ENCODE data around the gene GPC6.

DNA sequence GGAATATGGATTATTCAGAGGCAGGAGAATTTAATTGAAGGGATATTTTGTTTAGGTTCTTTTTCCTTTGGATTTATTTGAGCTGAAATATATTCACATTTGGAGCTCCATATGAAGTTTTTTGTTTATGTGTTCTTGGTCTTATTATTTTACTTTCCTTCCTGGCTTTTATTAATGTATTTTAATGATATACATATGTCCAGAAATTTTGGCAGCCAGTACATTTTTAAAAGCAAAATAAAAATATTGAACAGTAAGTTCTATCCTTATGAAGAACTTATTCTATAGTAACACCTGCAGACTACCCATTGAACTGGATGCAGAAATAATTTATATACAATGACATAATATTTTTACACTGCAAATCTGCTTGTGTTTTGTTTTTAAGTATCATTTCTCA, 323.6 kb downstream of the GPC6 start:
- TF ChIP-seq, protein P1, sequence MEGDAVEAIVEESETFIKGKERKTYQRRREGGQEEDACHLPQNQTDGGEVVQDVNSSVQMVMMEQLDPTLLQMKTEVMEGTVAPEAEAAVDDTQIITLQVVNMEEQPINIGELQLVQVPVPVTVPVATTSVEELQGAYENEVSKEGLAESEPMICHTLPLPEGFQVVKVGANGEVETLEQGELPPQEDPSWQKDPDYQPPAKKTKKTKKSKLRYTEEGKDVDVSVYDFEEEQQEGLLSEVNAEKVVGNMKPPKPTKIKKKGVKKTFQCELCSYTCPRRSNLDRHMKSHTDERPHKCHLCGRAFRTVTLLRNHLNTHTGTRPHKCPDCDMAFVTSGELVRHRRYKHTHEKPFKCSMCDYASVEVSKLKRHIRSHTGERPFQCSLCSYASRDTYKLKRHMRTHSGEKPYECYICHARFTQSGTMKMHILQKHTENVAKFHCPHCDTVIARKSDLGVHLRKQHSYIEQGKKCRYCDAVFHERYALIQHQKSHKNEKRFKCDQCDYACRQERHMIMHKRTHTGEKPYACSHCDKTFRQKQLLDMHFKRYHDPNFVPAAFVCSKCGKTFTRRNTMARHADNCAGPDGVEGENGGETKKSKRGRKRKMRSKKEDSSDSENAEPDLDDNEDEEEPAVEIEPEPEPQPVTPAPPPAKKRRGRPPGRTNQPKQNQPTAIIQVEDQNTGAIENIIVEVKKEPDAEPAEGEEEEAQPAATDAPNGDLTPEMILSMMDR (IDR thresholded peaks at IDR 0.05 in 2 of 3, conservative IDR thresholded peaks at IDR 0.05 in 1 of 3; ENCODE audit: borderline replicate concordance in 1 of 3, insufficient read depth in 1 of 3, low read depth in 2 of 3, low read length in 2 of 3): no peak
- no peak for TF ChIP-seq SP1 (IDR thresholded peaks at IDR 0.05; ENCODE audit: low read depth)
- TF ChIP-seq POLR2AphosphoS5 (IDR thresholded peaks at IDR 0.05; ENCODE audit: low read depth, low read length): no peak
- no peak for TF ChIP-seq JUND (IDR thresholded peaks at IDR 0.05)
